ENCODE data around the gene CASP4. TPM values are rescaled to one million over a fixed set of nuclear protein-coding genes. Genes with fewer than 3 reads are reported as not detected.

Gene CASP4
- total and polyA plus RNA-seq, 7 experiments from 2014 or later, result 59.5 to 94.7 (median 76.8) TPM

GRCh38 chr11:104965735-104966134, 2.6 kb downstream of the CASP4 start:
- intact Hi-C loops (cut with micrococcal nuclease), result loop anchor here in 1 of 2 donors (5.0 kb wide), 2 partner anchors 48 to 137 kb away; no protein-coding TSS in a partner anchor
- Histone ChIP-seq H3K36me3 (ENCODE audit: control insufficient read depth in 2 of 3, insufficient read depth in 3 of 3, low read length in 3 of 3) (peaks cover 0 to 8% (median 0%) of the 10 kb centered on the region in 3 experiments), H3K4me3 (ENCODE audit: low read length) (peak overlapping the region; percentile 21), H3K9me3 (ENCODE audit: control insufficient read depth in 2 of 3, low read length in 3 of 3) (no peaks in the 10 kb centered on the region), H3K27me3 (ENCODE audit: control insufficient read depth in 2 of 2, insufficient read depth in 2 of 2, low read length in 2 of 2) (no peaks in the 10 kb centered on the region), H3K4me1 (ENCODE audit: control insufficient read depth in 2 of 2, insufficient read depth in 2 of 2, low read length in 2 of 2) (peaks cover 21 to 37% of the 10 kb centered on the region in 2 donors), H3K27ac (ENCODE audit: low read depth, low read length) (no peak overlapping the region)
- DNase-seq (no peak), ATAC-seq (no peak)
- Mint-ChIP-seq H3K27me3 (no peaks in the 10 kb centered on the region), H3K27ac (peak overlapping the region in 3 of 9 donors; percentile 39 to 99 (median 45)), H3K4me1 (peaks cover 43 to 73% (median 65%) of the 10 kb centered on the region in 7 donors), H3K4me3 (peak overlapping the region; percentile 26 to 99 (median 94)), H3K36me3 (peaks cover 22 to 60% (median 45%) of the 10 kb centered on the region in 5 donors), H3K9me3 (peaks cover 0 to 12% (median 2%) of the 10 kb centered on the region in 11 donors)
- ChIA-PET POLR2A (no interaction called here), CTCF (no interaction called here)

- ATAC-seq, result no peak
- H3K27ac Mint-ChIP-seq, result no peak overlapping the region
- H3K9me3 ChIP-seq (ENCODE audit: control insufficient read depth in 2 of 3, low read length in 3 of 3), result no peaks in the 10 kb centered on the region
- peaks cover 49 to 88% (median 79%) of the 10 kb centered on the region in 7 donors for H3K4me1 Mint-ChIP-seq
- no peak overlapping the region for H3K4me3 ChIP-seq (ENCODE audit: low read length)
- H3K4me1 ChIP-seq (ENCODE audit: control insufficient read depth in 2 of 2, insufficient read depth in 2 of 2, low read length in 2 of 2), result peaks cover 24 to 37% of the 10 kb centered on the region in 2 donors
- peaks cover 0 to 8% (median 0%) of the 10 kb centered on the region in 3 experiments for H3K36me3 ChIP-seq (ENCODE audit: control insufficient read depth in 2 of 3, insufficient read depth in 3 of 3, low read length in 3 of 3)
- no peaks in the 10 kb centered on the region for H3K27me3 ChIP-seq (ENCODE audit: control insufficient read depth in 2 of 2, insufficient read depth in 2 of 2, low read length in 2 of 2)
- H3K4me3 Mint-ChIP-seq, result no peak overlapping the region
- ChIA-PET CTCF (interaction anchor here (0.9 kb wide), 1 partner anchor 17 kb away, joined by 4 read pairs; no protein-coding TSS in a partner anchor), POLR2A (no interaction called here)
- peaks cover 22 to 61% (median 45%) of the 10 kb centered on the region in 5 donors for H3K36me3 Mint-ChIP-seq
- peaks cover 0 to 12% (median 2%) of the 10 kb centered on the region in 11 donors for H3K9me3 Mint-ChIP-seq
- no peaks in the 10 kb centered on the region for H3K27me3 Mint-ChIP-seq
- intact Hi-C loops (cut with micrococcal nuclease), result no loop called here
- no peak for DNase-seq
- no peak overlapping the region for H3K27ac ChIP-seq (ENCODE audit: low read depth, low read length)
Observed at GRCh38 chr11:104964247-104964646, 4.1 kb downstream of the CASP4 start.

- Mint-ChIP-seq H3K4me1 (peaks cover 50 to 94% (median 87%) of the 10 kb centered on the region in 7 donors), H3K27me3 (no peaks in the 10 kb centered on the region), H3K4me3 (peak overlapping the region in 4 of 10 donors; percentile 8 to 47 (median 23)), H3K9me3 (peaks cover 0 to 12% (median 2%) of the 10 kb centered on the region in 11 donors), H3K36me3 (peaks cover 16 to 69% (median 51%) of the 10 kb centered on the region in 5 donors), H3K27ac (peak overlapping the region in 1 of 9 donors; percentile 46)
- H3K36me3 ChIP-seq (ENCODE audit: control insufficient read depth in 2 of 3, insufficient read depth in 3 of 3, low read length in 3 of 3), result peaks cover 0 to 8% (median 0%) of the 10 kb centered on the region in 3 experiments
- no peak for ATAC-seq
- peaks cover 20 to 40% of the 10 kb centered on the region in 2 donors for H3K4me1 ChIP-seq (ENCODE audit: control insufficient read depth in 2 of 2, insufficient read depth in 2 of 2, low read length in 2 of 2)
- POLR2A ChIA-PET, result no interaction called here
- no peaks in the 10 kb centered on the region for H3K27me3 ChIP-seq (ENCODE audit: control insufficient read depth in 2 of 2, insufficient read depth in 2 of 2, low read length in 2 of 2)
- no peak overlapping the region for H3K4me3 ChIP-seq (ENCODE audit: low read length)
- no peak for DNase-seq
- H3K27ac ChIP-seq (ENCODE audit: low read depth, low read length), result no peak overlapping the region
- CTCF ChIA-PET, result interaction anchor here (0.8 kb wide), 1 partner anchor 14 kb away, joined by 3 read pairs; no protein-coding TSS in a partner anchor
- intact Hi-C loops (cut with micrococcal nuclease), result no loop called here
- H3K9me3 ChIP-seq (ENCODE audit: control insufficient read depth in 2 of 3, low read length in 3 of 3), result no peaks in the 10 kb centered on the region
Observed at GRCh38 chr11:104962852-104963251, 5.5 kb downstream of the CASP4 start.

- peaks cover 21 to 54% (median 42%) of the 10 kb centered on the region in 5 donors for H3K36me3 Mint-ChIP-seq
- Histone ChIP-seq H3K4me3 (ENCODE audit: low read length) (no peak overlapping the region), H3K27ac (ENCODE audit: low read depth, low read length) (no peak overlapping the region), H3K4me1 (ENCODE audit: control insufficient read depth in 2 of 2, insufficient read depth in 2 of 2, low read length in 2 of 2) (peaks cover 20 to 35% of the 10 kb centered on the region in 2 donors), H3K36me3 (ENCODE audit: control insufficient read depth in 2 of 3, insufficient read depth in 3 of 3, low read length in 3 of 3) (peaks cover 8 to 24% (median 20%) of the 10 kb centered on the region in 3 experiments), H3K9me3 (ENCODE audit: control insufficient read depth in 2 of 3, low read length in 3 of 3) (no peaks in the 10 kb centered on the region), H3K27me3 (ENCODE audit: control insufficient read depth in 2 of 2, insufficient read depth in 2 of 2, low read length in 2 of 2) (no peaks in the 10 kb centered on the region)
- no peaks in the 10 kb centered on the region for H3K27me3 Mint-ChIP-seq
- POLR2A ChIA-PET, result no interaction called here
- H3K9me3 Mint-ChIP-seq, result peaks cover 0 to 5% (median 0%) of the 10 kb centered on the region in 11 donors
- no peak for ATAC-seq
- no peak for DNase-seq
- H3K4me3 Mint-ChIP-seq, result peak overlapping the region in 3 of 10 donors; percentile 3 to 50 (median 23)
- intact Hi-C loops (cut with micrococcal nuclease), result no loop called here
- peak overlapping the region in 1 of 9 donors; percentile 79 for H3K27ac Mint-ChIP-seq
- H3K4me1 Mint-ChIP-seq, result peaks cover 44 to 88% (median 77%) of the 10 kb centered on the region in 7 donors
- CTCF ChIA-PET, result no interaction called here
Observed at GRCh38 chr11:104957280-104957679, 11.1 kb downstream of the CASP4 start.

GRCh38 chr11:104956528-104956927, 11.8 kb downstream of the CASP4 start:
- ATAC-seq (no peak), DNase-seq (no peak)
- Mint-ChIP-seq H3K27me3 (no peaks in the 10 kb centered on the region), H3K4me3 (peak overlapping the region in 6 of 10 donors; percentile 10 to 44 (median 18)), H3K9me3 (peaks cover 0 to 5% (median 0%) of the 10 kb centered on the region in 11 donors), H3K4me1 (peaks cover 44 to 81% (median 70%) of the 10 kb centered on the region in 7 donors), H3K36me3 (peaks cover 18 to 51% (median 39%) of the 10 kb centered on the region in 5 donors), H3K27ac (peak overlapping the region in 3 of 9 donors; percentile 13 to 79 (median 20))
- Histone ChIP-seq H3K27ac (ENCODE audit: low read depth, low read length) (no peak overlapping the region), H3K27me3 (ENCODE audit: control insufficient read depth in 2 of 2, insufficient read depth in 2 of 2, low read length in 2 of 2) (no peaks in the 10 kb centered on the region), H3K9me3 (ENCODE audit: control insufficient read depth in 2 of 3, low read length in 3 of 3) (no peaks in the 10 kb centered on the region), H3K4me3 (ENCODE audit: low read length) (no peak overlapping the region), H3K36me3 (ENCODE audit: control insufficient read depth in 2 of 3, insufficient read depth in 3 of 3, low read length in 3 of 3) (peaks cover 8 to 29% (median 27%) of the 10 kb centered on the region in 3 experiments), H3K4me1 (ENCODE audit: control insufficient read depth in 2 of 2, insufficient read depth in 2 of 2, low read length in 2 of 2) (peaks cover 20 to 35% of the 10 kb centered on the region in 2 donors)
- CTCF ChIA-PET, result no interaction called here
- intact Hi-C loops (cut with micrococcal nuclease), result no loop called here
- POLR2A ChIA-PET, result interaction anchor here (1.6 kb wide), 1 partner anchor 79 kb away, joined by 3 read pairs; no protein-coding TSS in a partner anchor

- H3K36me3 Mint-ChIP-seq, result peaks cover 46 to 88% (median 75%) of the 10 kb centered on the region in 5 donors
- DNase-seq, result peak in 7 of 9 donors; percentile 11 to 59 (median 50)
- no peaks in the 10 kb centered on the region for H3K27me3 ChIP-seq (ENCODE audit: control insufficient read depth in 2 of 2, insufficient read depth in 2 of 2, low read length in 2 of 2)
- H3K36me3 ChIP-seq (ENCODE audit: control insufficient read depth in 2 of 3, insufficient read depth in 3 of 3, low read length in 3 of 3), result peaks cover 6 to 68% (median 30%) of the 10 kb centered on the region in 3 experiments
- peaks cover 0 to 1% (median 0%) of the 10 kb centered on the region in 11 donors for H3K9me3 Mint-ChIP-seq
- no peak overlapping the region for H3K4me3 Mint-ChIP-seq
- H3K27me3 Mint-ChIP-seq, result no peaks in the 10 kb centered on the region
- H3K27ac ChIP-seq (ENCODE audit: low read depth, low read length), result no peak overlapping the region
- no peaks in the 10 kb centered on the region for H3K9me3 ChIP-seq (ENCODE audit: control insufficient read depth in 2 of 3, low read length in 3 of 3)
- no peaks in the 10 kb centered on the region for H3K4me1 ChIP-seq (ENCODE audit: control insufficient read depth in 2 of 2, insufficient read depth in 2 of 2, low read length in 2 of 2)
- ATAC-seq, result peak; percentile 86
- CTCF ChIA-PET, result interaction anchor here (0.8 to 1.7 kb wide), 4 partner anchors 17 to 283 kb away, joined by 3 to 8 read pairs (median 4); partner anchors contain the start of gene CASP4
- H3K27ac Mint-ChIP-seq, result peak overlapping the region in 6 of 9 donors; percentile 3 to 55 (median 39)
- no peak overlapping the region for H3K4me3 ChIP-seq (ENCODE audit: low read length)
- intact Hi-C loops (cut with micrococcal nuclease), result loop anchor here (1.0 to 5.0 kb wide), 7 partner anchors 22 to 340 kb away; partner anchors contain the start of gene CASP4 (in 1 of the 2)
- POLR2A ChIA-PET, result interaction anchor here (0.5 kb wide), 2 partner anchors 345 to 788 kb away, joined by 3 to 5 read pairs; no protein-coding TSS in a partner anchor
- peaks cover 5 to 25% (median 14%) of the 10 kb centered on the region in 7 donors for H3K4me1 Mint-ChIP-seq
Observed at GRCh38 chr11:104946907-104947306, 21.5 kb downstream of the CASP4 start.
